ENCODE results near the gene CLDN4. TPM values are rescaled to one million over a fixed set of nuclear protein-coding genes. Genes with fewer than 3 reads are reported as not detected.

The CLDN4 gene
- total and polyA plus RNA-seq, 9 of the 15 experiments (the other 6 are each of a cell fraction or from before 2014, with no cell fraction given), result 0.05 to 0.60 (median 0.06) TPM; not detected in 3

GRCh38 chr7:73811760-73812168 lies 19.0 kb upstream of the CLDN4 start (continued):
- no peak for TF ChIP-seq MBD1 (CRISPR knock-in tag; IDR thresholded peaks at IDR 0.05)
- no peak for TF ChIP-seq ZNF561 (CRISPR knock-in tag; conservative IDR thresholded peaks at IDR 0.05)
- TF ChIP-seq ZNF778 (CRISPR knock-in tag; IDR thresholded peaks at IDR 0.05), result no peak
- no peak for TF ChIP-seq PCBP1 (IDR thresholded peaks at IDR 0.05; ENCODE audit: low read depth, low read length, poor library complexity, severe bottlenecking)
- no peak for TF ChIP-seq HMG20A (CRISPR knock-in tag; conservative IDR thresholded peaks at IDR 0.05)
- TF ChIP-seq NR2C1 (IDR thresholded peaks at IDR 0.05), result no peak
- no peak for TF ChIP-seq NR2C1 (tag; IDR thresholded peaks at IDR 0.05)
- TF ChIP-seq SRSF3 (IDR thresholded peaks at IDR 0.05; ENCODE audit: insufficient read depth, low read length), result no peak
- TF ChIP-seq CBX5 (IDR thresholded peaks at IDR 0.05; ENCODE audit: borderline replicate concordance, low read depth), result no peak
- no peak for TF ChIP-seq UBTF (IDR thresholded peaks at IDR 0.05; ENCODE audit: borderline replicate concordance in 1 of 2, low read depth in 2 of 2, low read length in 2 of 2)
- no peak for TF ChIP-seq GMEB1 (CRISPR knock-in tag; IDR thresholded peaks at IDR 0.05)
- TF ChIP-seq KLF16 (IDR thresholded peaks at IDR 0.05), result peak; percentile 45; the same call in 1 of the 2 replicates
- TF ChIP-seq ZNF274 (IDR thresholded peaks at IDR 0.05; ENCODE audit: borderline replicate concordance, low read depth, low read length), result no peak
- no peak for TF ChIP-seq FIP1L1 (IDR thresholded peaks at IDR 0.05; ENCODE audit: low read depth, low read length, poor library complexity, severe bottlenecking)
- TF ChIP-seq CREM (IDR thresholded peaks at IDR 0.05; ENCODE audit: low read depth), result peak; percentile 59; the same call in 1 of the 2 replicates
- TF ChIP-seq TCFL5 (CRISPR knock-in tag; conservative IDR thresholded peaks at IDR 0.05), result no peak
- no peak for TF ChIP-seq TEAD4 (IDR thresholded peaks at IDR 0.05; ENCODE audit: low read length)
- TF ChIP-seq TEAD4 (CRISPR knock-in tag; IDR thresholded peaks at IDR 0.05; ENCODE audit: borderline replicate concordance), result no peak
- 0 out of 2 replicates have a peak, but pooled peaks have one; percentile 31 for TF ChIP-seq MITF (IDR thresholded peaks at IDR 0.05)
- peak; percentile 68; the same call in 1 of the 2 replicates for TF ChIP-seq XRCC5 (IDR thresholded peaks at IDR 0.05; ENCODE audit: low read depth, low read length)
- TF ChIP-seq TCF3 (CRISPR knock-in tag; IDR thresholded peaks at IDR 0.05), result peak; percentile 20; the same call in 1 of the 2 replicates
- no peak for TF ChIP-seq GABPA (tag; conservative IDR thresholded peaks at IDR 0.05; ENCODE audit: low read depth)
- TF ChIP-seq SP2 (IDR thresholded peaks at IDR 0.05; ENCODE audit: extremely low read depth, low read depth, low read length, poor library complexity, severe bottlenecking), result no peak

Data from K562 (cell line).